H9 (cell line): ENCODE results near the gene GOLGA8A. TPM values are rescaled to one million over a fixed set of nuclear protein-coding genes. Genes with fewer than 3 reads are reported as not detected.

Source experiments
- DNase-seq: peaks from one replicate; pipeline ENCODE4 v3.0.0-alpha.2; 2017
- H2AFZ ChIP-seq: one replicate; pipeline ENCODE4 v1.6.1; 2013; ENCODE audit warnings: mild to moderate bottlenecking, low read length, control low read depth, moderate library complexity
- H2AK5ac ChIP-seq: 2 replicates; pipeline ENCODE4 v1.6.1; 2013; ENCODE audit warnings: low read length, control low read depth, mixed read lengths; ENCODE audit not compliant: insufficient read length
- H2BK120ac ChIP-seq: one replicate; pipeline ENCODE4 v1.6.1; 2013; ENCODE audit warnings: low read depth, mild to moderate bottlenecking, low read length, control low read depth, inconsistent platforms; ENCODE audit not compliant: poor library complexity, severe bottlenecking
- H2BK12ac ChIP-seq: 2 replicates; pipeline ENCODE4 v1.6.1; 2013; ENCODE audit warnings: low read length, control low read depth, mixed read lengths, low read depth; ENCODE audit not compliant: insufficient read length
- H2BK15ac ChIP-seq: 2 replicates; pipeline ENCODE4 v1.6.1; 2013; ENCODE audit warnings: low read depth, low read length, control low read depth
- H2BK20ac ChIP-seq: one replicate; pipeline ENCODE4 v1.6.1; 2013; ENCODE audit warnings: low read depth, mild to moderate bottlenecking, low read length, control low read depth, inconsistent platforms; ENCODE audit not compliant: poor library complexity, severe bottlenecking
- H2BK5ac ChIP-seq: 2 replicates; pipeline ENCODE4 v1.6.1; 2013; ENCODE audit warnings: low read length, control low read depth, mixed read lengths; ENCODE audit not compliant: insufficient read length
- H3K14ac ChIP-seq: 2 replicates; pipeline ENCODE4 v1.6.1; 2013; ENCODE audit warnings: low read length, control low read depth; ENCODE audit not compliant: insufficient read depth
- H3K18ac ChIP-seq: 2 replicates; pipeline ENCODE4 v1.6.1; 2013; ENCODE audit warnings: low read depth, mild to moderate bottlenecking, mixed read lengths, low read length, control low read depth; ENCODE audit not compliant: insufficient read length
- H3K23ac ChIP-seq: 2 replicates; pipeline ENCODE4 v1.6.1; 2013; ENCODE audit warnings: low read length, control low read depth, mixed read lengths, low read depth; ENCODE audit not compliant: insufficient read length
- H3K23me2 ChIP-seq: 2 replicates; pipeline ENCODE4 v1.6.1; 2013; ENCODE audit warnings: low read depth, mild to moderate bottlenecking, mixed read lengths, low read length, control low read depth; ENCODE audit not compliant: insufficient read length, poor library complexity, severe bottlenecking
- H3K27ac ChIP-seq: 2 replicates; pipeline ENCODE4 v1.5.1; 2013; ENCODE audit warnings: low read length, control low read depth, mixed read lengths, low read depth; ENCODE audit not compliant: insufficient read length
- H3K27me3 ChIP-seq: 2 replicates; pipeline ENCODE4 v1.6.1; 2013; ENCODE audit warnings: low read length, control low read depth, inconsistent platforms; ENCODE audit not compliant: insufficient read depth
- H3K4ac ChIP-seq: 2 replicates; pipeline ENCODE4 v1.6.1; 2013; ENCODE audit warnings: low read depth, mild to moderate bottlenecking, control low read depth, inconsistent platforms, low read length, moderate library complexity
- H3K4me1 ChIP-seq: 2 replicates; pipeline ENCODE4 v1.6.1; 2013; ENCODE audit warnings: low read length, control low read depth, inconsistent platforms; ENCODE audit not compliant: insufficient read depth
- H3K4me2 ChIP-seq: 2 replicates; pipeline ENCODE4 v1.6.1; 2013; ENCODE audit warnings: low read length, control low read depth, mixed read lengths; ENCODE audit not compliant: insufficient read length, insufficient read depth
- H3K56ac ChIP-seq: 2 replicates; pipeline ENCODE4 v1.6.1; 2013; ENCODE audit warnings: low read depth, mild to moderate bottlenecking, mixed read lengths, low read length, control low read depth; ENCODE audit not compliant: insufficient read length
- H3K79me1 ChIP-seq: 2 replicates; pipeline ENCODE4 v1.6.1; 2013; ENCODE audit warnings: low read depth, mild to moderate bottlenecking, moderate library complexity, low read length, control low read depth, inconsistent platforms; ENCODE audit not compliant: insufficient read depth, poor library complexity, severe bottlenecking
- H3K79me2 ChIP-seq: 2 replicates; pipeline ENCODE4 v1.6.1; 2013; ENCODE audit warnings: low read length, control low read depth, inconsistent platforms; ENCODE audit not compliant: insufficient read depth
- H3K9ac ChIP-seq: 2 replicates; pipeline ENCODE4 v1.6.1; 2013; ENCODE audit warnings: low read length, control low read depth, mixed read lengths; ENCODE audit not compliant: insufficient read length; ENCODE audit errors: extremely low read depth
- H3K9me3 ChIP-seq: one replicate; pipeline ENCODE4 v1.6.1; 2013; ENCODE audit warnings: low read depth, low read length, inconsistent platforms; ENCODE audit not compliant: control insufficient read depth
- H3T11ph ChIP-seq: one replicate; pipeline ENCODE4 v1.6.1; 2013; ENCODE audit warnings: mild to moderate bottlenecking, low read length, control low read depth, inconsistent platforms
- H4K20me1 ChIP-seq: one replicate; pipeline ENCODE4 v1.6.1; 2013; ENCODE audit not compliant: control insufficient read depth, insufficient read length, insufficient read depth
- H4K5ac ChIP-seq: 2 replicates; pipeline ENCODE4 v1.6.1; 2013; ENCODE audit warnings: low read depth, mild to moderate bottlenecking, mixed read lengths, low read length, control low read depth; ENCODE audit not compliant: insufficient read length
- H4K8ac ChIP-seq: replicated peaks from 2 replicates; pipeline ENCODE4 v1.6.1; 2013; ENCODE audit warnings: low read length, control low read depth, mixed read lengths, low read depth; ENCODE audit not compliant: insufficient read length
- H4K91ac ChIP-seq: 2 replicates; pipeline ENCODE4 v1.6.1; 2013; ENCODE audit warnings: low read depth, mild to moderate bottlenecking, moderate library complexity, mixed read lengths, low read length, control low read depth; ENCODE audit not compliant: insufficient read length
- H3K27ac Mint-ChIP-seq, 3 experiments: 2 replicates in 2 of 3; 3 replicates in 1 of 3; pipeline ENCODE4 v1.8.0; 2020 to 2021; ENCODE audit warnings: mixed read lengths in 3 of 3, mild to moderate bottlenecking in 1 of 3, moderate library complexity in 1 of 3
- H3K27me3 Mint-ChIP-seq: 2 replicates; pipeline ENCODE4 v1.8.0; 2021; ENCODE audit warnings: low read depth, mild to moderate bottlenecking, moderate library complexity, mixed read lengths
- H3K36me3 Mint-ChIP-seq, 3 experiments: 2 replicates in 2 of 3; 3 replicates in 1 of 3; pipeline ENCODE4 v1.8.0; 2020 to 2021; ENCODE audit warnings: low read depth in 3 of 3, mixed read lengths in 3 of 3; ENCODE audit not compliant: insufficient read depth in 1 of 3
- H3K4me1 Mint-ChIP-seq, 2 experiments: 2 replicates each; pipeline ENCODE4 v1.8.0; 2020; ENCODE audit warnings: mixed read lengths in 2 of 2
- H3K4me3 Mint-ChIP-seq, 2 experiments: 2 replicates in 1 of 2; 3 replicates in 1 of 2; pipeline ENCODE4 v1.8.0; 2020 to 2021; ENCODE audit warnings: mild to moderate bottlenecking in 2 of 2, mixed read lengths in 2 of 2, moderate library complexity in 1 of 2
- H3K9me3 Mint-ChIP-seq, 2 experiments: 2 replicates in 1 of 2; 3 replicates in 1 of 2; pipeline ENCODE4 v1.8.0; 2020; ENCODE audit warnings: mild to moderate bottlenecking in 2 of 2, mixed read lengths in 2 of 2, moderate library complexity in 1 of 2
- WGBS: extraction: QIAGEN DNeasy Blood & Tissue Kit; methylation state at CpG from one replicate; pipeline ENCODE4 v1.1.7; 2013; ENCODE audit warnings: missing lambda C conversion rate, low lambda C conversion rate, mixed read lengths; ENCODE audit not compliant: insufficient read length; ENCODE audit errors: extremely low coverage; 5-methylcytosine and 5-hydroxymethylcytosine counted together
- long read RNA-seq: library from polyadenylated mRNA; unstranded; transcript quantifications from one replicate; pipeline ENCODE4 v2.0.0, GENCODE V29; 2020
- total RNA-seq: library from RNA; stranded (reverse); gene quantifications from 2 replicates; pipeline ENCODE4 v1.2.1, GENCODE V29; 2021
- TF ChIP-seq, protein P1 (sequence below): fragments of 200-600 bp; sonication (generic); conservative IDR thresholded peaks from 3 replicates; pipeline ENCODE4 v1.8.0; 2021; ENCODE audit warnings: antibody characterized with exemption, mild to moderate bottlenecking

The GOLGA8A gene, protein sequence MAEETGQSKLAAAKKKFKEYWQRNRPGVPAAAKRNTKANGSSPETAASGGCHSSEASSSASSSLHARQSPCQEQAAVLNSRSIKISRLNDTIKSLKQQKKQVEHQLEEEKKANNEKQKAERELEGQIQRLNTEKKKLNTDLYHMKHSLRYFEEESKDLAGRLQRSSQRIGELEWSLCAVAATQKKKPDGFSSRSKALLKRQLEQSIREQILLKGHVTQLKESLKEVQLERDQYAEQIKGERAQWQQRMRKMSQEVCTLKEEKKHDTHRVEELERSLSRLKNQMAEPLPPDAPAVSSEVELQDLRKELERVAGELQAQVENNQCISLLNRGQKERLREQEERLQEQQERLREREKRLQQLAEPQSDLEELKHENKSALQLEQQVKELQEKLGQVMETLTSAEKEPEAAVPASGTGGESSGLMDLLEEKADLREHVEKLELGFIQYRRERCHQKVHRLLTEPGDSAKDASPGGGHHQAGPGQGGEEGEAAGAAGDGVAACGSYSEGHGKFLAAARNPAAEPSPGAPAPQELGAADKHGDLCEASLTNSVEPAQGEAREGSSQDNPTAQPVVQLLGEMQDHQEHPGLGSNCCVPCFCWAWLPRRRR
- total RNA-seq: 56.3 and 58.8 TPM in 2 replicates
- long read RNA-seq, partial matches to known transcripts: 12 of 20 reads
- long read RNA-seq, other reads (novel, unspliced or antisense): 8 of 20 reads

DNA sequence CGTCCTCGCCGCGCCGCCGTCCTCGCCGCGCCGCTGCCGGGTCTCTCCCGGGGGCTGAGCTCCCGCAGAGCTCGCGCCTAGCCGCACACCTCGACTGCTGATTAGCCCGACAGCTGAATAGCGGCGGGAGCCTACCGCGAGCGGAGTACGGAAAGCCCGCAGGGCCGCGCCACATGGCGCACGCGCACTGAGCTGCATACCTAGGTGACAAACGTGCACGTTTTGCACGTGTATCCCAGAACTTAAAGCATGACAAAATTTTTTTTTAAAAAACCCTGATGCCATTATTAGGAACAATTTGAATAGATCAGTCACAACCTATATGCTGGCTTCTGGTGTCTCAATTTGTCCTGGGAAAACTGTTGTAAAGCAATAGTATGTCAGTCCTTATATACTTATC is at the start of gene GOLGA8A:
Gene GOLGA8A (minus strand): TSS at position 122 of the 400 bp plus-strand sequence. CDS start 48,117 bp downstream, outside the sequence.
- Mint-ChIP-seq H3K27ac (0 out of 7 replicates have a peak within 1 kb of the TSS, but pooled peaks of 1 of the 3 experiments have one; percentile 48), H3K9me3 (peaks cover 3% of the 10 kb centered on the region in 2 experiments; a peak in 2 of 5 replicates), H3K4me3 (peak within 1 kb of the TSS; percentile 80 to 91), H3K27me3 (peaks cover 43% of the 10 kb centered on the region), H3K36me3 (peaks cover 2 to 23% (median 21%) of the 10 kb centered on the region in 3 experiments; a peak in 6 of 7 replicates), H3K4me1 (peaks cover 5 to 11% of the 10 kb centered on the region in 2 experiments; a peak in 3 of 4 replicates)
- TF ChIP-seq, protein P1, sequence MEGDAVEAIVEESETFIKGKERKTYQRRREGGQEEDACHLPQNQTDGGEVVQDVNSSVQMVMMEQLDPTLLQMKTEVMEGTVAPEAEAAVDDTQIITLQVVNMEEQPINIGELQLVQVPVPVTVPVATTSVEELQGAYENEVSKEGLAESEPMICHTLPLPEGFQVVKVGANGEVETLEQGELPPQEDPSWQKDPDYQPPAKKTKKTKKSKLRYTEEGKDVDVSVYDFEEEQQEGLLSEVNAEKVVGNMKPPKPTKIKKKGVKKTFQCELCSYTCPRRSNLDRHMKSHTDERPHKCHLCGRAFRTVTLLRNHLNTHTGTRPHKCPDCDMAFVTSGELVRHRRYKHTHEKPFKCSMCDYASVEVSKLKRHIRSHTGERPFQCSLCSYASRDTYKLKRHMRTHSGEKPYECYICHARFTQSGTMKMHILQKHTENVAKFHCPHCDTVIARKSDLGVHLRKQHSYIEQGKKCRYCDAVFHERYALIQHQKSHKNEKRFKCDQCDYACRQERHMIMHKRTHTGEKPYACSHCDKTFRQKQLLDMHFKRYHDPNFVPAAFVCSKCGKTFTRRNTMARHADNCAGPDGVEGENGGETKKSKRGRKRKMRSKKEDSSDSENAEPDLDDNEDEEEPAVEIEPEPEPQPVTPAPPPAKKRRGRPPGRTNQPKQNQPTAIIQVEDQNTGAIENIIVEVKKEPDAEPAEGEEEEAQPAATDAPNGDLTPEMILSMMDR: no peak
- no CpG with 5 or more reads among the region's 33 CpGs for WGBS
- Histone ChIP-seq H4K5ac (no peak within 1 kb of the TSS), H3K56ac (no peak within 1 kb of the TSS), H2BK120ac (no peak within 1 kb of the TSS), H3K18ac (no peak within 1 kb of the TSS), H2BK12ac (no peak within 1 kb of the TSS), H4K91ac (no peak within 1 kb of the TSS), H4K20me1 (no peaks in the 10 kb centered on the region), H3K4ac (no peak within 1 kb of the TSS), H3K4me2 (peak within 1 kb of the TSS; percentile 36), H3K23me2 (peaks cover 3% of the 10 kb centered on the region), H3K23ac (no peak within 1 kb of the TSS), H3K14ac (peak within 1 kb of the TSS; percentile 71; the same call in 1 of the 2 replicates), H3K9me3 (no peaks in the 10 kb centered on the region), H3K79me2 (no peaks in the 10 kb centered on the region), H2AK5ac (no peak within 1 kb of the TSS), H4K8ac (no peak within 1 kb of the TSS), H2AFZ (no peak within 1 kb of the TSS), H2BK20ac (no peak within 1 kb of the TSS), H3K79me1 (no peaks in the 10 kb centered on the region), H3K27me3 (no peaks in the 10 kb centered on the region; the same call in 1 of the 2 replicates), H3K4me1 (no peaks in the 10 kb centered on the region), H2BK15ac (no peak within 1 kb of the TSS; the same call in 1 of the 2 replicates), H3T11ph (no peak within 1 kb of the TSS), H3K9ac (no peak within 1 kb of the TSS), H3K27ac (no peak within 1 kb of the TSS), H2BK5ac (no peak within 1 kb of the TSS)
- DNase-seq: peak; percentile 70
